SJSA1 (cell line): Measurements from ENCODE around the gene GIT2. TPM values are rescaled to one million over a fixed set of nuclear protein-coding genes. Genes with fewer than 3 reads are reported as not detected.

Experiments used
- DNase-seq, 2 experiments: peaks; one replicate each; pipeline ENCODE4 v3.0.0-alpha.2; 2015 to 2020; ENCODE audit warnings: low spot score in 2 of 2, low read depth in 1 of 2
- H3K27ac ChIP-seq: fragments of 250-450 bp; sonication (Bioruptor Pico); 2 replicates; pipeline ENCODE4 v1.5.1; 2020; ENCODE audit warnings: mild to moderate bottlenecking, moderate library complexity
- H3K27me3 ChIP-seq: fragments of 250-450 bp; sonication (Bioruptor Pico); replicated peaks from 2 replicates; pipeline ENCODE4 v1.5.1; 2020; ENCODE audit warnings: mild to moderate bottlenecking, moderate library complexity
- H3K36me3 ChIP-seq: fragments of 250-450 bp; sonication (Bioruptor Pico); 2 replicates; pipeline ENCODE4 v1.5.1; 2020; ENCODE audit warnings: mild to moderate bottlenecking
- H3K4me1 ChIP-seq: fragments of 250-450 bp; sonication (Bioruptor Pico); replicated peaks from 2 replicates; pipeline ENCODE4 v1.6.1; 2021; ENCODE audit warnings: mild to moderate bottlenecking
- H3K4me3 ChIP-seq: fragments of 250-450 bp; sonication (Bioruptor Pico); 2 replicates; pipeline ENCODE4 v1.5.1; 2020; ENCODE audit warnings: mild to moderate bottlenecking
- H3K9me3 ChIP-seq: fragments of 250-450 bp; sonication (Bioruptor Pico); replicated peaks from 2 replicates; pipeline ENCODE4 v1.5.1; 2020; ENCODE audit warnings: mild to moderate bottlenecking
- total RNA-seq: library from RNA; depleted of rRNA; stranded (reverse); fragments of >200 nt; shearing (Covaris generic); gene quantifications from 2 replicates; pipeline ENCODE4 v1.2.3, GENCODE V29; 2014

Gene GIT2
- total RNA-seq, 1 experiment from 2014 or later: 29.5 TPM

GRCh38 chr12:109925185-109925840 is 70.9 kb downstream of the GIT2 start:
- no peak for DNase-seq
- no peaks in the 10 kb centered on the region for H3K27me3 ChIP-seq
- H3K9me3 ChIP-seq: no peaks in the 10 kb centered on the region

DNA sequence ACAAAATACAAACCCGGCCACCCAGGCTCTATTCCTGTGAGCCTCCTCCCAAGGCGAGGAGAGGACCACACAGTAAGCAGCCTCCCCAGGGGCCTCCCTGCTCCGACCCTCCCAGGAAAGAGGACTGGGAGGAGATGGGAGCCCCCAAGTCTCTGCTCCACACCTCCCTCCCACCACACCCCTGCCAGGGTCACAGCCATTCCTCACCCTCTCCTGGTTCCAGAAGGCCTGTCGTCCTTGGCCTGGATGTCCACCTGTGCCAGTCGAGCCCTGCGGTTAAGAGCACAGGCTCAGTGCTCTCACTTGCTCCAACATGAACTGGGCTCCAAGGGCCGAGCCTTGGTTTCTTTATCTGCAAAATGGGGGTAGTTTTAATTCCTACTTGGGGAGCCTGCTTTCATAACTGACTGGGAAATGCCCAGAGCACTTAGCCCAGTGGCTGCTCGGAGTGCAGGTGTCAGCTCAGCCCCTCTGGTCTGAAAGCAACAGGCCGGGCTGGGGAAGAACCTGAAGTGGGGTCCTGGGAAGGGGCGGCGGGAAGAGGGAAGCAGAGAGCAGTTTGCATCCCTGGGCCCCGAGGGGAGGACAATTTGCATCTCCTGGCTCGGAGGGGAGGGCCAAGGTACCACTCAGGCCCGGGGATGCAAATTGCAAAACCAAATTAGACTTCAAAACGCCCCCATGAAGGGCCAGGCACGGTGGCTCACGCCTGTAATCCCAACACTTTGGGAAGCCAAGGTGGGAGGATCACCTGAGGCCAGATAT is 72.5 kb downstream of the GIT2 start:
- H3K9me3 ChIP-seq: no peaks in the 10 kb centered on the region
- H3K36me3 ChIP-seq: peaks cover 34% of the 10 kb centered on the region
- H3K27me3 ChIP-seq: no peaks in the 10 kb centered on the region
- H3K27ac ChIP-seq: 0 out of 2 replicates have a peak overlapping the region, but pooled peaks have one; percentile 8
- DNase-seq: peak in 1 of 2 experiments; percentile 89
- no peak overlapping the region for H3K4me3 ChIP-seq
- H3K4me1 ChIP-seq: peaks cover 68% of the 10 kb centered on the region

More at GRCh38 chr12:109925185-109925840, 70.9 kb downstream of the GIT2 start:
- Histone ChIP-seq H3K27ac (no peak overlapping the region), H3K4me1 (peaks cover 63% of the 10 kb centered on the region), H3K4me3 (no peak overlapping the region), H3K36me3 (peaks cover 27% of the 10 kb centered on the region)

DNA sequence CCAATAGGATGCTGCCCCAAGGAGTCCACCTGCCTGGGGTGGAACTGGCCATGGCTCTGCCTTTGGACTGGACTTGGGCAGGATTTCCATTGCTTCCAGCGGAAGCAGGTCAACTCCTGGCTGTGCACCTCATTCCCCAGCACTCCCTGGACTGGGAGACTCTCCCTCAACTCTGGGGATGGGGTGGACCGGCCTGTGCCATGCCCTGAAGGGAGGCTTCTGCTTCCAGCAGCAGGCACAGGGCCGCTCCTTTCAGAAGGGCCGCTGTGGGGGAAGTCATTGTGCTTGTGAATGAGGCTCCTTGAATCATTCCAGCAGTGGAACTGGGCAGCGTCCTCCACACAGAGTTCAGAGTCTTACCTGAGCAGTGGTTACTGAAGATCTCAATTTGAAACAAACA is 73.1 kb downstream of the GIT2 start:
- peaks cover 40% of the 10 kb centered on the region for H3K36me3 ChIP-seq
- peak overlapping the region; percentile 14 for H3K27ac ChIP-seq
- no peaks in the 10 kb centered on the region for H3K9me3 ChIP-seq
- peaks cover 65% of the 10 kb centered on the region for H3K4me1 ChIP-seq
- no peaks in the 10 kb centered on the region for H3K27me3 ChIP-seq
- peak in 1 of 2 experiments; percentile 90 for DNase-seq
- H3K4me3 ChIP-seq: no peak overlapping the region

DNA sequence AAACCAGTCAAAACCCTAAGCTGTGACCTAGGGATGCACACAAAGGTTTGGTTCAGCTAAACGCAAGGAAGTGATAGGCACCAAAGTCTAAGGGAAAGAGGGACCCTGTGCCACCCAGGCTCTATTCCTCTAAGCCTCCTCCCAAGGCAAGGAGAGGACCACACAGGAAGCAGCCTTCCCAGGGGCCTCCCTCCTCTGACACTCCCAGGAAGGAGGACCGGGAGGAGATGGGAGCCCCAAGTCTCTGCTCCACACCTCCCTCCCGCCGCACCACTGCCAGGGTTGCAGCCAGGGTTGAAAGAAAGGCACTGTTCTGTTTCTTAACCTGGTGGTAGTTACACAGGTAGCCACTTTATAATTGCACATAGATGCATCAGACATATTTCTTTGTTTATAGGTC is 74.2 kb downstream of the GIT2 start:
- peaks cover 62% of the 10 kb centered on the region for H3K4me1 ChIP-seq
- DNase-seq: peak; percentile 76 to 83
- peaks cover 48% of the 10 kb centered on the region for H3K36me3 ChIP-seq
- 0 out of 2 replicates have a peak overlapping the region, but pooled peaks have one; percentile 14 for H3K27ac ChIP-seq
- H3K4me3 ChIP-seq: no peak overlapping the region
- H3K9me3 ChIP-seq: no peaks in the 10 kb centered on the region
- H3K27me3 ChIP-seq: no peaks in the 10 kb centered on the region

DNA sequence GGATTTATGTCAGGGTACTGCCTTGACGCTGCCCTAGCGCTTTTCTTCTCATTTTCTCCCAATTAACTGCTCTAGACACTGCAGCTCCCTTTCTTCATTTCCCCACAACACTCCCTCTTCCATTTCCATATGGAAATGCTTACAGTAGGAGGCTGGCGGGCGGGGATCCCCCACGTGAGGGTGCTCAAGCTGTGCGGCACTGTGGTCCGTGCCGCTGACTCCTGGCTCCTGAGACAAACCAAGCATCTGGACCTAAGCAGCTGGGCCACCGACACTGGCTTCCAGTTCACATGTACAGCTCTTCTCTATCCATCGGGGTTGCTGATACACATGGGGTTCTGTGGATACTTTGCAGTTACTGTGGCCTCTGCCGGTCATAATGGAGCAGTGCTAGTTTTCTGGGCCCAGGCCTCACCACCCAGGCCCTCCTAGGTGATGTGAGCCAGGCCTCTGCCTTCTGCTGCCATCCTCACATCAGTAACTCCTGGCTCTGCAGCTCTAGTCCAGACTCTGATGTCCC is 75.8 kb downstream of the GIT2 start:
- Histone ChIP-seq H3K27ac (no peak overlapping the region), H3K4me1 (peaks cover 51% of the 10 kb centered on the region), H3K36me3 (peaks cover 64% of the 10 kb centered on the region), H3K27me3 (no peaks in the 10 kb centered on the region), H3K4me3 (no peak overlapping the region), H3K9me3 (no peaks in the 10 kb centered on the region)
- no peak for DNase-seq

GRCh38 chr12:109919456-109919855 is 76.7 kb downstream of the GIT2 start:
- Histone ChIP-seq H3K4me1 (peaks cover 43% of the 10 kb centered on the region), H3K4me3 (no peak overlapping the region), H3K36me3 (peaks cover 67% of the 10 kb centered on the region), H3K9me3 (no peaks in the 10 kb centered on the region), H3K27ac (no peak overlapping the region), H3K27me3 (no peaks in the 10 kb centered on the region)
- no peak for DNase-seq

DNA sequence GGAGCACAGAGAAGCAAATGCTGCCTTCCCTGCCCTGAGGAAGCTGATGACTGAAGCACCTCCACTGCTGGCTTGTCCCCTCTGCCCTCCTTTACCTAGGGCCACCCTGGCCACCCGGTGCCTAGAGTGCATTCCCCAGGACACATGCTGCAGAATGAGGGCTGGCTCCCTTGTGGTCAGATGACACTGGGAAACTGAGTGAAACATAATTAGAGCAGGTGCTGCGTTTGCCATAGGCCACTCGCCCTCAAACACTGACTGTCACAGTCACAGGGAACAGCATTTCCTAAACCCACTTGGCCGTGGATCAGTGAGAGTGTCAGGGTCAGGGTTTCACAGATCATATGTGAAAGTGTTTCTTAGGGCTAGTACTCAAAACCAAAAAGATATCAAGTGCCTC is 80.1 kb downstream of the GIT2 start:
- H3K27ac ChIP-seq: no peak overlapping the region
- H3K9me3 ChIP-seq: no peaks in the 10 kb centered on the region
- no peak overlapping the region for H3K4me3 ChIP-seq
- peaks cover 98% of the 10 kb centered on the region for H3K36me3 ChIP-seq
- no peak for DNase-seq
- peaks cover 9% of the 10 kb centered on the region for H3K4me1 ChIP-seq
- H3K27me3 ChIP-seq: no peaks in the 10 kb centered on the region

GRCh38 chr12:109915171-109916040 is 80.8 kb downstream of the GIT2 start:
- DNase-seq: no peak
- Histone ChIP-seq H3K36me3 (peaks cover 98% of the 10 kb centered on the region), H3K27ac (no peak overlapping the region), H3K27me3 (no peaks in the 10 kb centered on the region), H3K9me3 (no peaks in the 10 kb centered on the region), H3K4me3 (no peak overlapping the region), H3K4me1 (0 out of 2 replicates have a peak, but pooled peaks cover 4% of the 10 kb centered on the region)

GRCh38 chr12:109914461-109914860 is 81.7 kb downstream of the GIT2 start:
- DNase-seq: no peak
- no peak overlapping the region for H3K4me3 ChIP-seq
- H3K4me1 ChIP-seq: 0 out of 2 replicates have a peak, but pooled peaks cover 4% of the 10 kb centered on the region
- H3K27ac ChIP-seq: no peak overlapping the region
- H3K27me3 ChIP-seq: no peaks in the 10 kb centered on the region
- peaks cover 98% of the 10 kb centered on the region for H3K36me3 ChIP-seq
- H3K9me3 ChIP-seq: no peaks in the 10 kb centered on the region

- peaks cover 98% of the 10 kb centered on the region for H3K36me3 ChIP-seq
- no peak overlapping the region for H3K27ac ChIP-seq
Measured at GRCh38 chr12:109912855-109913321, 83.3 kb downstream of the GIT2 start.

DNA sequence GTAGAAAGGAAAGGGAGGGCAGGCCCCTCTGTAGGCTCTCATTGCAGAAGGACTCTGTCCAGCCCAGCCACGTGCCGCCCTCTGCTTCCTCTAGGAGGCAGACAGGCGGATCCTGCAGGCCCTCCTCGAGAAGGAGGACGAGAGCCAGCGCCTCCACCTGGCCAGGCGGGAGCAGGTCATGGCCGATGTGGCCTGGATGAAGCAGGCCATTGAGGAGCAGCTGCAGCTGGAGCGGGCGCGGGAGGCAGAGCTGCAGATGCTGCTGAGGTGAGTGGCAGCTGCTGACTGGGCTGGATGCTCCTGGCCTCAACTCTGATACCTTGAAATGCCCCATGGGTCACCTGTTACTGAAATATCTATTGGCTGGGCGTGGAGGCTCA is 85.2 kb downstream of the GIT2 start:
- H3K4me1 ChIP-seq: no peaks in the 10 kb centered on the region
- DNase-seq: peak in 1 of 2 experiments; percentile 68
- no peak overlapping the region for H3K27ac ChIP-seq
- H3K27me3 ChIP-seq: no peaks in the 10 kb centered on the region
- H3K4me3 ChIP-seq: no peak overlapping the region
- no peaks in the 10 kb centered on the region for H3K9me3 ChIP-seq
- H3K36me3 ChIP-seq: peaks cover 98% of the 10 kb centered on the region

More at GRCh38 chr12:109912855-109913321, 83.3 kb downstream of the GIT2 start:
- H3K4me3 ChIP-seq: no peak overlapping the region
- no peaks in the 10 kb centered on the region for H3K9me3 ChIP-seq
- H3K27me3 ChIP-seq: no peaks in the 10 kb centered on the region
- no peaks in the 10 kb centered on the region for H3K4me1 ChIP-seq
- no peak for DNase-seq

DNA sequence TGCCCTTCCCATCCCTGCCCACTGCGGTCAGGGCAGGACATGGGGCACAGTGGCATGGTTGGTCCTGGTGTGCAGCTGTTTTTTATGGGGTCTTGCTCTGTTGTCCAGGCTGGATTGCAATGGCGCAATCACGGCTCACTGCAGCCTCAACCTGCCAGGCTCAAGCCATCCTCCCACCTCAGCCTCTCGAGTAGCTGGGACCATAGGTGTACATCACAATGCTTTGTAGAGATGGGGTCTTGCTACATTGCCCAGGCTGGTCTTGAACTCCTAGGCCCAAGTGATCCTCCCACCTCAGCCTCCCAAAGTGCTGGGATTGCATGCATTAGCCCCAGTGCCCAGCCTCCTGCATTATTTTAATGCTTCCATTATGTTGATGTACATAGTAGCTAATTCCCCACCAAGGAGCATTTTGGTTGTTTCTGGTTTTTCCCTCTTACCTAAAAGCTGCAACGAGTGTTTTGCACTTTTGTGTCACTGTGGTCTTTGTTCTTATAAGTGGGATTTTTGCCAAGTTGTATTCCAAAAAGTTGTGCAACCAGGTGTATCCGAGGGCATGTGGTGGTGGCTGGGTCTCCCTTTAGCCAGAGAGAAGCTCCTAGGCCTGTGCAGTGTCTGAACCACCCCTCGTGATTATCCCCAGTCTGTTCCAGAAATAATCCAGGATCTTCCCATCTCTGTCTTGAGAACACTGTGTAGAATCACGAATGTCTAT is 85.8 kb downstream of the GIT2 start:
- H3K9me3 ChIP-seq: no peaks in the 10 kb centered on the region
- H3K4me1 ChIP-seq: no peaks in the 10 kb centered on the region
- no peak overlapping the region for H3K4me3 ChIP-seq
- H3K27ac ChIP-seq: no peak overlapping the region
- H3K27me3 ChIP-seq: no peaks in the 10 kb centered on the region
- H3K36me3 ChIP-seq: peaks cover 98% of the 10 kb centered on the region
- no peak for DNase-seq

DNA sequence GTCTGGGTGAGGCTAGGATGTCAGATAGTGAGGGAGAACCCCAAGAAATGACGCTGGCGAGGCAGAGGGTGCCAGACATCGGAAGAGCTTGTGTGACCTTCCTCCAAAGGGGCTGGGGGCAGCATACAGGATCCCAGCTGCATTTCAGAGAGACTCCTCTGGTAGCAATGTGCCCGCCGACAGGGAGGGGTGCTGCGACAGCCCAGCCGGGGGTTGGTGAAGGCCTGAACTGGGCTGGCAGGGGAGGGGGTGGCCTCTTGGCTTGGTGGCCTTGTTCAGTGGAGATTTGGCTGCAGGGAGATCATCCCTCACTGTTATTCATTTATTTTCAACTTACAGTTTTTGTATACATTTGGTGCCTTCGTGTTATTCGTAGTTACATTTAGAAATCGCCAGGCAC is 90.9 kb downstream of the GIT2 start:
- Histone ChIP-seq H3K27ac (no peak overlapping the region), H3K9me3 (no peaks in the 10 kb centered on the region)

More for the DNA sequence above, 90.9 kb downstream of the GIT2 start:
- peaks cover 90% of the 10 kb centered on the region for H3K36me3 ChIP-seq
- no peaks in the 10 kb centered on the region for H3K27me3 ChIP-seq
- DNase-seq: no peak
- H3K4me1 ChIP-seq: peaks cover 16% of the 10 kb centered on the region
- H3K4me3 ChIP-seq: no peak overlapping the region
